RWPE2 (cell line): ENCODE measurements around the gene NR2F1.

Experiments
- ATAC-seq: fragments of 200-7000 bp; cut with Tn5 transposase; 3 replicates; pipeline ENCODE4 v1.9.1; 2021; ENCODE audit warnings: low read depth
- DNase-seq: peaks from one replicate; pipeline ENCODE4 v3.0.0-alpha.2; 2020; ENCODE audit warnings: low spot score
- H3K27ac ChIP-seq: fragments of 450-650 bp; 2 replicates; pipeline ENCODE4 v1.5.1; 2017; ENCODE audit warnings: mild to moderate bottlenecking; ENCODE audit not compliant: poor library complexity, severe bottlenecking
- H3K27me3 ChIP-seq: fragments of 250-450 bp; sonication (Bioruptor Pico); 2 replicates; pipeline ENCODE4 v1.5.1; 2021; ENCODE audit warnings: mild to moderate bottlenecking, moderate library complexity; ENCODE audit not compliant: insufficient read depth, poor library complexity, severe bottlenecking
- H3K36me3 ChIP-seq: fragments of 250-450 bp; sonication (Bioruptor Pico); 2 replicates; pipeline ENCODE4 v1.5.1; 2020; ENCODE audit warnings: low read depth, mild to moderate bottlenecking, moderate library complexity
- H3K4me1 ChIP-seq: fragments of 250-450 bp; sonication (Bioruptor Pico); 2 replicates; pipeline ENCODE4 v1.5.1; 2021; ENCODE audit warnings: mild to moderate bottlenecking, moderate library complexity; ENCODE audit not compliant: insufficient read depth, poor library complexity, severe bottlenecking
- H3K4me3 ChIP-seq: fragments of 250-450 bp; sonication (Bioruptor Pico); 2 replicates; pipeline ENCODE4 v1.5.1; 2021; ENCODE audit warnings: mild to moderate bottlenecking, moderate library complexity; ENCODE audit not compliant: severe bottlenecking
- H3K9me3 ChIP-seq: fragments of 250-450 bp; sonication (Bioruptor Pico); 2 replicates; pipeline ENCODE4 v1.5.1; 2021; ENCODE audit warnings: mild to moderate bottlenecking, moderate library complexity; ENCODE audit not compliant: severe bottlenecking
- TF ChIP-seq, protein P1 (sequence below): fragments of 450-650 bp; IDR thresholded peaks from one replicate; pipeline ENCODE4 v1.5.1; 2017; ENCODE audit warnings: mild to moderate bottlenecking, moderate library complexity; ENCODE audit not compliant: poor library complexity, severe bottlenecking

NR2F1 gene

DNA sequence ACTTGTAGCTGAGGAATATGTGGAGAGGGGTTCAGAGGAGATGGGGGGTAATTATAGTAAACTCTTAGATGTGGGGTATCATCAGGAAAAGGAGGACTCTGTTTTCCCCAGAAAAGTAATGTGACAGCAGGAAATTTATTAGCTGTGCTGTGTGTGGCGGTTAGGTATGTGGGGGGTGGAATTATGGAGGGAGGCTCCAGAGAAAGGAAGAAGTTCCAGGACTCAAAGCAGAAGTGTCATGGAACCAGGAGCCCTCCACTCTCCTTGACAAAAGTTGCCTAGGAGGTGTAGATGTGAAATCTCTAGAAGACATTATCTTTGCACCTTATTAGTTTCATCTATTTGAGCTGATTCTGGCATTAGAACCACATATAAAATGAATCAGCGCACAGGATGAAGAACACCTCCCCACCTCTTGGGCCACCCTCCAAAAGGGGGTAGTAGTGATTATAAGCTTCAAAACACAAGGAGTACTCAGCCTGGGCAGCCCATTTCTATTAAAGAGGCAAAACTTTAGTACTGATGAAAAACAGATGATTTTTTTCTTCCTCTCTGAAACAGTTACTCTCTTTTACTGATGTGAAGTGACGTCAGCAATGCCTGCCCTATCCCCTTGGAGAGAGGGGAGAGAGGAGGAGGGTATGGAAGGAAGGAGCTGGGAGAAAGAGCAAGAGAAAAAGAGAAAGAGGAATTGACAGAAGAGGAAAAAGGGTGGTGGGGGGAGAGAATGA lies 18.2 kb downstream of the NR2F1 start:
- H3K27ac ChIP-seq, result no peak overlapping the region

DNA sequence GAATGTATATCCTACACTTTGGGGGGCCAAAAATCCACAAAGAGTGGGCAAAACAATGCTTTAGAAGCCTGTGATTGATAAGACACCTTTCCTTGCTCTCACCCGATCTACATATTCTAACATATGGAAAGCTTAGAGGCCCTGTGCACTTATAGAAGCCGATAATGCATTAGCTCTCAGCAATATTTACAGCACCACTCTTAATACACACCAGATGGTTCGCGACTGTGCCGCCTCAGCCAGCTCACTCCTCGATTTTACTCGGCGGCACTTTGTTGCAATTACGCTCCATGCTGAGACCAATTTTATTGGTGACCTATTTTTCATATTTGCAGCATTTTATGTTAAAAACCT lies 18.8 kb downstream of the NR2F1 start:
- DNase-seq (no peak), ATAC-seq (no peak)
- H3K9me3 ChIP-seq, result no peaks in the 10 kb centered on the region
- peaks cover 51% of the 10 kb centered on the region for H3K27me3 ChIP-seq
- no peak overlapping the region for H3K4me3 ChIP-seq
- TF ChIP-seq, protein P1, sequence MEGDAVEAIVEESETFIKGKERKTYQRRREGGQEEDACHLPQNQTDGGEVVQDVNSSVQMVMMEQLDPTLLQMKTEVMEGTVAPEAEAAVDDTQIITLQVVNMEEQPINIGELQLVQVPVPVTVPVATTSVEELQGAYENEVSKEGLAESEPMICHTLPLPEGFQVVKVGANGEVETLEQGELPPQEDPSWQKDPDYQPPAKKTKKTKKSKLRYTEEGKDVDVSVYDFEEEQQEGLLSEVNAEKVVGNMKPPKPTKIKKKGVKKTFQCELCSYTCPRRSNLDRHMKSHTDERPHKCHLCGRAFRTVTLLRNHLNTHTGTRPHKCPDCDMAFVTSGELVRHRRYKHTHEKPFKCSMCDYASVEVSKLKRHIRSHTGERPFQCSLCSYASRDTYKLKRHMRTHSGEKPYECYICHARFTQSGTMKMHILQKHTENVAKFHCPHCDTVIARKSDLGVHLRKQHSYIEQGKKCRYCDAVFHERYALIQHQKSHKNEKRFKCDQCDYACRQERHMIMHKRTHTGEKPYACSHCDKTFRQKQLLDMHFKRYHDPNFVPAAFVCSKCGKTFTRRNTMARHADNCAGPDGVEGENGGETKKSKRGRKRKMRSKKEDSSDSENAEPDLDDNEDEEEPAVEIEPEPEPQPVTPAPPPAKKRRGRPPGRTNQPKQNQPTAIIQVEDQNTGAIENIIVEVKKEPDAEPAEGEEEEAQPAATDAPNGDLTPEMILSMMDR, result no peak
- no peaks in the 10 kb centered on the region for H3K36me3 ChIP-seq
- no peak overlapping the region for H3K27ac ChIP-seq
- no peaks in the 10 kb centered on the region for H3K4me1 ChIP-seq

More for the DNA sequence above, 18.2 kb downstream of the NR2F1 start:
- ATAC-seq (no peak), DNase-seq (no peak)
- no peaks in the 10 kb centered on the region for H3K9me3 ChIP-seq
- no peaks in the 10 kb centered on the region for H3K4me1 ChIP-seq
- H3K4me3 ChIP-seq, result no peak overlapping the region
- TF ChIP-seq, protein P1, result no peak
- H3K27me3 ChIP-seq, result peaks cover 46% of the 10 kb centered on the region
- H3K36me3 ChIP-seq, result no peaks in the 10 kb centered on the region

DNA sequence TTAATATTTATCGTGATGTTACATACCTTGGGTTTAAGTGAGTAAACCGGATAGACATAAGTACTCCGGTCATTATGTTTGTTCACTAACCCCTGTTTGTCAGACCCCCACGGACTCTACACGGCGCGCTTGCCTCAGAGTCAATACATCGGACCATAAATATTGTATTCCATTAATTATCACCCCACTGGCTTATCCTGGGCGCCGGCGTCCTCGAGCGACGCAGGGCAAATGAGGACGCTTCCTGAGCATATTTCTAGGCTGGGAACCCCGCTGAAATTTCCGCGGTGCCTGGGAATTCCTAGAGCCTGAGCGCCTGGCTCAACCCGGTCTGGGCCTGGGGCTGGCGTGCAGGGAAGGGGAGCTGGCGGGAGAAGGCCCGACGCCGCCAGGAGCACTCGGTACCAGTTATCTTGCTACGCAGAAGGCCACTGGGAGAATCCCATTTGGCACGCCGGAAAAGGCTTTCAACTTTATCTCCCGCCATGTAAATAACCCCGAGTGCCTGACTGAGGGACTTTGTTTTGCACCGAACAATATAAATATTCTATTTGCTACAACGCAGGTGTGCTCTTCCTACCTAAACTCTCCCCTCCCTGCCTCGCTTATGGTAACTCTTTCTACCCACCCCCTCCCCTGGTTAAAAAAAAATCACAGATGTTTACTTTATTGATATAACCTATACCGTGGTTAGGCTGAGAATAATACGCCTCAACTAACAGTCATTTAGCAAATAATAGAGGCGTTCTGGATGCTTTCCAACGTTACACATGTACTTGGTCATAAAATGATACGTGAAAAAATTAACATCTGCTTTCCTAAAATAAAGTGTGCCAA lies 19.4 kb downstream of the NR2F1 start:
- TF ChIP-seq, protein P1, result no peak
- Histone ChIP-seq H3K9me3 (no peaks in the 10 kb centered on the region), H3K4me3 (no peak overlapping the region), H3K27ac (no peak overlapping the region), H3K4me1 (no peaks in the 10 kb centered on the region), H3K27me3 (peaks cover 58% of the 10 kb centered on the region), H3K36me3 (no peaks in the 10 kb centered on the region)
- no peak for DNase-seq
- ATAC-seq, result no peak; the same call in 2 of the 3 replicates

DNA sequence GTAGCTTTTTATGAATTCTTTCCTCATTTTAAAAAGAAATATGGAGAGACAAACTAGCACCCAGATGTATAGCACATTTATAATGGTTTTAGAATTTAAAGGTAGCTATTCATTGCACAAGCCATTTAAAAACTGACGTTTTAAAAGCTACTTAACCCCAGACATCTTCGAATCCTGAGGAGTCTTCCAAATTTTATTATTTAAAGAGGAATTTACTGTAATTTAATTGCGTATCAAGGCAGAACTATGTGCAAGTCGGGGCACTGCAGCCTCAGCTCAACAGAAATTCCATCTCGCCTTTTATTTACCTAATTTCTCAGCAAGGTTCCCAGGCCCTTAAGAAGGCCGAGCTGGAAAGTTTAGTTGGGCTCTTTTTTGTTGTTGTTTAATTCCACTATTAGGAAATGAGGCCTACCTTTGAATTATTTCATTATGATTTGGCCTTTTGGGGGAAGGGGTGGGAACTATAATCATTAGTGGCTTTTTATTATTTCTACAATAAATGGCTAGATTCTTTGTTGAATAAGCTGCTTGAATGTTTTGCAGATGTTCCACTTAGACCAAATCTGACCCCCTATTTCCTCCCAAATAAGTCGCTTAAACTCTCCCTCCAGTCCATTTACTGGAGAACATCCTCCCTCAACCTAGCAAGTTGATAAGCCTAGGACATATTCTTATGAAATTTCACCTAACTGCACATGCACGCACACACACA lies 20.2 kb downstream of the NR2F1 start:
- no peaks in the 10 kb centered on the region for H3K9me3 ChIP-seq
- H3K36me3 ChIP-seq, result no peaks in the 10 kb centered on the region
- TF ChIP-seq, protein P1, result no peak
- ATAC-seq, result no peak
- H3K27me3 ChIP-seq, result peaks cover 66% of the 10 kb centered on the region
- DNase-seq, result no peak
- H3K4me3 ChIP-seq, result no peak overlapping the region
- H3K27ac ChIP-seq, result no peak overlapping the region
- H3K4me1 ChIP-seq, result no peaks in the 10 kb centered on the region
